Measurements from ENCODE around the gene ACBD4. TPM values are rescaled to one million over a fixed set of nuclear protein-coding genes. Genes with fewer than 3 reads are reported as not detected.
A peak's percentile ranks its signal among the peaks of the same experiment; 100 is the strongest.
"Not testable (repeated sequence)": the region's sequence is repeated elsewhere in the genome, so short reads cannot be mapped to it uniquely, and the experiment has no call there.

The ACBD4 gene
- total RNA-seq, 2 donors from 2014 or later = 17.9 to 20.1 TPM

DNA sequence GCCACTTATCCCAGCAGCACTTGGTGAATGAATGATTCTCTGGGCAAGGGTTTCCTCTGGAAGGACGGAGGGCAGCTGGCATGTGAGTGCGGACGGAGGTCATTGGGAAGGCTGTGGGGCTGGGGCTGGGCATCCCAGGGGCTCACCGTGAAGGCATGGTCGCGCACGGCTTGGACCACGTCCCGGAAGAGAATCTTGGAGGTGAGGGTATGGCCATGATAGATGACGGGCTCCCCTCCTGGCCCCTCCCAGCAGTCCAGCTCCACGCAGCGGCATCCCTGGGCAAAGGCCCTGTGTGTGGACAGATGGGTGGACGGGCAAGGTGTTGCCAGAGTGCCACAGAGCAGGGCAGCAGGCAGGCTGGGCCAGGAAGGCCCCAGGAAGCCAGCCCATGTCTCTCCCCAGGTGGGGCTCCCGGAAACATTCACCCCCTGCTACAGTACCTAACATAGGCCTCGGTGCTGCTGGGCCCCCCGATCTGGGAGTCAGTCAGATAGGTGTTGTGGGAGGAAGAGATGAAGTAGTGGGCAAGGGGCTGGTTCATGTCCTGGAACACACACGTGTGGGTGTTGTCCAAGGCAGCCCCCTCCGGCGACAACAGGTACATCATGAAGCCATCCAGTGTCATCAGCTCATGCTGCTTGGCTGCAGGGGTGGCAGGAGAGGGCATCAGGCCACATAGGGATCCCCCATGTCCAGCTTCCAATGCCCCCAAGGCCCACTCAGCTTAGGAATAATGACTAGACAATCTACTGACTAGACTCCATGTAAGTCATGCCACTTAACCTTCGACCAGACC, 17.4 kb upstream of the ACBD4 start:
- Mint-ChIP-seq H3K4me1 (ENCODE audit: low read depth) (no peaks in the 10 kb centered on the region), H3K27me3 (ENCODE audit: low read depth) (peaks cover 5% of the 10 kb centered on the region), H3K36me3 (ENCODE audit: insufficient read depth in 2 of 2) (no peaks in the 10 kb centered on the region), H3K9me3 (no peaks in the 10 kb centered on the region), H3K27ac (no peak overlapping the region), H3K4me3 (no peak overlapping the region)
- DNase-seq (no peak), ATAC-seq (replicated peaks in 1 of 2) (no peak)

DNA sequence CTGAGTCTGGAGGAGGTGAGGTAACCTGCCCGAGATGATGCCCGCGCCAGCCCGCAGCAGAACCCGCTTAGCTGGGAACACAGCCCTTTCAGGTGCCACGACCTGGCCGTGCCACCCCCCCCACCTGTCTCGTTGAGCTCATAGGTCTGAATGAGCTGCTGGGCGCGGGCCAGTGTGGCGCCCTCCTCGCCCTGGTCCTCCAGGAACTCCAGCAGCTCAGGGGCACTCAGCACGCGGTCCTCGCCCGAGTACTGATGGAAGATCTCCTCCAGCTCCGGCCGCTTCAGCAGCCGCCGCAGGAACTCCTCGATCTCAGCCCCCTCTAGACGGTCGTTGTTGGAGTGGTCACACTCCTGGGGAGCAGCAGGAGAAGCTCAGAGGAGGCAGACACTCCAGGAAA, 16.8 kb upstream of the ACBD4 start:
- DNase-seq (no peak), ATAC-seq (replicated peaks in 1 of 2) (no peak)
- Mint-ChIP-seq H3K4me1 (ENCODE audit: low read depth) (no peaks in the 10 kb centered on the region), H3K9me3 (no peaks in the 10 kb centered on the region), H3K4me3 (no peak overlapping the region), H3K27ac (no peak overlapping the region), H3K27me3 (ENCODE audit: low read depth) (peaks cover 5% of the 10 kb centered on the region), H3K36me3 (ENCODE audit: insufficient read depth in 2 of 2) (no peaks in the 10 kb centered on the region)

DNA sequence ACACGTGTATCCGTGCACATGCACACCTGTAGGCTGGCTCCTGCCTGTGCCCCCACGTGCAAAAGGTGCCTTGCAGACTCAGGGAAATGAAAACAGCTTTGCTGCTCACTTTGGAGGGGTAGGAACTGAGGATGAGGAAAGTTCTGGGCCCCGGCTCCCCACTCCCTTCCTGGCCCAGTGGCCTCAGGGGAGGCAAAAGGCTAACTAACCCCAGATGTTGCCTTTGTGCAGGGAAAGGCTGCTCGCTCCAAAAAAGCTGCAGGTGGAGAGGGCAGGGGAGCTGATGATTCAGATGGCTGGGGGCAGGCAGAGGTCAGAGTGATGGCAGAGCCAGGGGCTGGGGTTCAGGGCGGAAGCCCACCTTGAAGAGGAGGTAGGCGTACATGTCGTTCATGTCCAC, 15.5 kb upstream of the ACBD4 start:
- Mint-ChIP-seq H3K36me3 (ENCODE audit: insufficient read depth in 2 of 2) (no peaks in the 10 kb centered on the region), H3K27ac (no peak overlapping the region), H3K27me3 (ENCODE audit: low read depth) (peaks cover 5% of the 10 kb centered on the region), H3K4me3 (no peak overlapping the region), H3K9me3 (no peaks in the 10 kb centered on the region), H3K4me1 (ENCODE audit: low read depth) (no peaks in the 10 kb centered on the region)
- no peak for DNase-seq
- no peak for ATAC-seq (replicated peaks in 1 of 2)

DNA sequence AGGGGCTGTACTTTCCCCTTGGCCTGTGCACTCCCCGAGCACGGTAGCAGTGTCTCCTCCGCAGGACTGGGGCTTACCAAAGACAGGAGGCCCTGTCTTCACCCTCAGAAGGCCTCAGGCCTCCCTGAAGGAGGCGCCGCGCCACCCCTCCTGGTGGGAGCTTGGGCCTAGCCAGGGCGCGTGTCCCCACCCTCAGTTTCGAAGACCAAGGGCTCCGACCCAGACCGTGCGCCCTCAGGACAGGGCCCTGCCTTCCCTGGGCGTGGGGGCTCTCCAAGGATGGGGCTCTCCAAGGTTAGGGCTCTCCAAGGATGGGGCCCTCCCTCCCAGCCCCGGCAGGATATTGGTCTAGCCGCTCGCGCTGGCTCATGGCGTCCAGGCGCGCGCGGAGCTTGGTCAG, 14.9 kb upstream of the ACBD4 start:
- H3K9me3 Mint-ChIP-seq = no peaks in the 10 kb centered on the region
- H3K27ac Mint-ChIP-seq = no peak overlapping the region
- peaks cover 5% of the 10 kb centered on the region for H3K27me3 Mint-ChIP-seq (ENCODE audit: low read depth)
- H3K4me1 Mint-ChIP-seq (ENCODE audit: low read depth) = no peaks in the 10 kb centered on the region
- no peak overlapping the region for H3K4me3 Mint-ChIP-seq
- ATAC-seq (replicated peaks in 1 of 2) (no peak), DNase-seq (no peak)
- no peaks in the 10 kb centered on the region for H3K36me3 Mint-ChIP-seq (ENCODE audit: insufficient read depth in 2 of 2)

DNA sequence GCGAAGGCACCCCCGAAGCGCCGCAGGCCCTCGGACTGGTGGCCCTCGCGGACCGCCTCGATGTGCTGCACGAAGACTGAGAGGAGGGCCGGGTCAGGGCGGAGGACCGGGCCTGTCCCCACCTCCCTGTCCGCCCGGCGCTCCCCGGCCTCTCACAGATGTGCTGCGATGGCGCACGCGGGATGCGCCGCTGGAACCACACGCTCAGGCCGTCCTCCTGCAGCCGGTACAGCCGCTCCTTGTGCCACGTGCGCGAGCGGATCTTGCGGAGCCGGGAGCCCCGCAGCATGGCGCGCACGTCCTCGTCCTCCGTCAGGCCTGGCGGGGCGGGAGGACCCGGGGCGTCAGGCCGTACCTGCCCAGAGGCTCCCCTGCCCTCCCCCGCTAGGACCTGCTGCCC, 14.4 kb upstream of the ACBD4 start:
- Mint-ChIP-seq H3K4me3 (no peak overlapping the region), H3K9me3 (no peaks in the 10 kb centered on the region), H3K36me3 (ENCODE audit: insufficient read depth in 2 of 2) (no peaks in the 10 kb centered on the region), H3K27ac (no peak overlapping the region), H3K4me1 (ENCODE audit: low read depth) (no peaks in the 10 kb centered on the region), H3K27me3 (ENCODE audit: low read depth) (no peaks in the 10 kb centered on the region)
- no peak for DNase-seq
- ATAC-seq (replicated peaks in 1 of 2) = no peak

DNA sequence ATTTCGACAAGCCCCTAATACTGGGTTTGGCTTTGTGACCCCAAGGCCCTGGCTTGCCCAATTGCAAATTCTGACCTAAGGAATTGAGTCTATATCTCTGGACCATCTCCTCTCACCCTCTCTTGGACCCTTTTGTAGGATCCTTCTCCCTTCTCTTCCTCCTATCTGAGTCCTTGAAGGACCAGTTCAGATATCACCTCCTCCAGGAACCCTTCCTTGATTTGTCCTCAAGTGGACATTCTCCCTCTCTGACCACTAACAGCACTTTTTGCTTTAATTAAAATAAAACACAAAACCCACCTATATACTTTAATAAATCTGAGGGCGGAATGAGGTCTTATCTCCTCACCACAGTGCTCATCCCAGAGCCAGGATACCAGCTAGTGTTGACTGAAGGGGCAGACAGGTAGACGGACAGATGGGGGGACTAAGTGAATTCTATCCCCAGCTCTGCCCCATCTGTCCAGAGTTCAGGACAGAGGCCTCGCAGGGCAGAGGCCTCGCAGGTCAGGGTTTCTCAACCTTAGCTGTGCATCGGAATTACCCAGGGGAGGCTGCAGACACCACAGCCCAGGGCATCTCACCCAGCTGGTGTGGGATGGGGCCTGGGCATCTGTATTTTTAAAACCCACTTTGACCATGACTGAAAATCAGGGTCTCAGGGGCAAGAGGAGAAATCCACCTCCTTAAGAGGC, 12.3 kb upstream of the ACBD4 start:
- Mint-ChIP-seq H3K27ac (no peak overlapping the region), H3K4me3 (no peak overlapping the region), H3K36me3 (ENCODE audit: insufficient read depth in 2 of 2) (no peaks in the 10 kb centered on the region), H3K4me1 (ENCODE audit: low read depth) (no peaks in the 10 kb centered on the region), H3K9me3 (no peaks in the 10 kb centered on the region), H3K27me3 (ENCODE audit: low read depth) (no peaks in the 10 kb centered on the region)
- ATAC-seq (replicated peaks in 1 of 2) (no peak), DNase-seq (no peak)

DNA sequence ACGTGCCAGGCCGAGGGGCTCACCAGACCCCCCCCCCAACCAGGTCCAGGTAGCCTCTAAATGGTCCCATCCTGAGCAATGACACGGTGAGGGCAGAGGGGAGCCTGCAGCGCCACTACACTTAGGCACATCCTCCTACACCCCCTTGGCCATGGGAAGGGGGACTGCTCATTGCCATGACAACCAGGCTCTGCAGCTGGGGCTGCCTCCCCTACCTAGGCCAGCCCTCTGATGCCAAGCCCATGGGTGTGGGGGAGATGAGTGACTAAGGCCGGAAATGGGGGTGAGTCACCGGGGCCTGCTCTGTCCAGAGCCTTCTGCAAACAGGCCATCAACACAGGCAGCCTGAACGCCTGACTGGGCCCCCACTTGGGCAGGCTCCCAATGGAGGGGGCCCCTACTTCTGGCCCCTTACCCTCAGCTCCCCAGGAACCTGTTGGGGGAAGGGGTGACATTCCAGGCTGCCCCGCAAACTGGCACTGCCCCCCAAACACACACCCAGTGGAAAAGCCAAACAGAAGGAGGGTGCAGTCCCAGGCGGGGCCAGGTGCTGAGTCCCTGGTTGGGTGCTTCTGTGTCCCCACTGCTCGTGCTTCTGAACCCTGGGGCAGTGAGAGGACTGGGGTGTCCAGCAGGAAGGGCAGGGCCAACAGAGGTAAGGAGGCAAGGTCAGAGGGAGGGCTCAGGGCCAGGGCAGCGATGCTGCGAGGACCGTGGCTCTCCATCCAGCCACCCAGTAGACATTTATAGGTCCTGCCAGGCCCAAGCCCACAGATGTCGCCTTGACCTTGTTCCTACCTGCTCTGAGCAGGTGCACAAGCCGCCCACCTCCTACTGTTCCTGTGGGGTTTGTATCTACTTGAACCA, 11.3 kb upstream of the ACBD4 start:
- Mint-ChIP-seq H3K27me3 (ENCODE audit: low read depth) (no peaks in the 10 kb centered on the region), H3K36me3 (ENCODE audit: insufficient read depth in 2 of 2) (no peaks in the 10 kb centered on the region), H3K27ac (no peak overlapping the region)

DNA sequence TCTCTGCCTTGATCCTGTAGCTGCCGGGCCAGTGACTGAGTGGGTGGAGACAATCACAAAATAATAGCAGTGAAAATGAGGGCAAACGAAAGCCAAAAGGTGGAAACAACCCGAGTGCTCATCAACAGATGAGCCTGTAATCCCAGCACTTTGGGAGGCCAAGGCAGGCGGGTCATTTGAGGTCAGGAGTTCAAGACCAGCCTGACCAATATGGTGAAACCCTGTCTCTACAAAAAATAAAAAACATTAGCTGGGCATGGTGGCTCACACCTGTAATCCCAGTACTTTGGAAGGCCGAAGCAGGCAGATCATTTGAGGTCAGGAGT, 10.7 kb upstream of the ACBD4 start:
- H3K4me1 Mint-ChIP-seq (ENCODE audit: low read depth); H3K9me3 Mint-ChIP-seq; H3K27ac Mint-ChIP-seq; H3K27me3 Mint-ChIP-seq (ENCODE audit: low read depth); DNase-seq; H3K4me3 Mint-ChIP-seq; ATAC-seq (replicated peaks in 1 of 2); H3K36me3 Mint-ChIP-seq (ENCODE audit: insufficient read depth in 2 of 2): not testable (repeated sequence)

More for the DNA sequence above, 11.3 kb upstream of the ACBD4 start:
- Mint-ChIP-seq H3K4me1 (ENCODE audit: low read depth) (no peaks in the 10 kb centered on the region), H3K4me3 (no peak overlapping the region), H3K9me3 (no peaks in the 10 kb centered on the region)
- ATAC-seq (replicated peaks in 1 of 2) = peak; percentile 83 to 90
- peak; percentile 36 to 51 for DNase-seq

DNA sequence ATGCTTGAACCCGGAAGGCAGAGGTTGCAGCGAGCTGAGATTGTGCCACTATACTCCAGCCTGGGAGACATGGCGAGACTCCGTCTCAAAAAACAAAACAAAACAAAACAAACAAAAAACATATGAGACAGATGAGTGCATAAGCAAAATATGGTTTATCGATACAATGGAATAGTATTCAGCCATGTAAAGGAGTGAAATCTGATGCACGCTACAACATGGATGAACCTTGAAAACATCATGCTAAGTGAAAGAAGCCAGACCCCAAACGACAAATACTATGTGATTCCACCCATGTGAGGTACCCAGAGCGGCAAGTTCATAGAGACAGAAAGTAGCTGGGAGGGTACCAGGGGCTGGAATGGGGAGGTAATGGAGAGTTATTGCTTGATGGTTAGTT, 10.0 kb upstream of the ACBD4 start:
- Mint-ChIP-seq H3K4me1 (ENCODE audit: low read depth) (no peaks in the 10 kb centered on the region), H3K9me3 (no peaks in the 10 kb centered on the region), H3K36me3 (ENCODE audit: insufficient read depth in 2 of 2) (no peaks in the 10 kb centered on the region), H3K4me3 (no peak overlapping the region), H3K27me3 (ENCODE audit: low read depth) (no peaks in the 10 kb centered on the region), H3K27ac (no peak overlapping the region)
- DNase-seq (no peak), ATAC-seq (replicated peaks in 1 of 2) (no peak)

DNA sequence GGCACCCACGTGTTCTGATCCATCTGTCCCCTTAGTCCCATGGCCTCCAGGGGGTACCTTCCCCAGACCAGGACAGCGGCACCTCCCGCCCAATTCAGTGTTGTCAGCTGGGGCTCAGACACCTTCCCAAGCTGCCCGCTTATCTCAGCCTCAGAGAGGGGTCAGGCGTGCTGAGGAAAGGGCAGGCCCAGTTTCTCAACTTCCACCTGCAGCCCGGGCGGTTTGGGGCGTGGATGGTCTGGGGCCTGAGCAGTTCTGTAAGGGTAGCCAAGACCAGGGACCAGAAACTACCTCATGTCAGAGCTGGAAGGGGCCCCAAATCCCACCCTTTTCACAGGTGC, 8.3 kb upstream of the ACBD4 start:
- Mint-ChIP-seq H3K36me3 (ENCODE audit: insufficient read depth in 2 of 2) (no peaks in the 10 kb centered on the region), H3K27ac (no peak overlapping the region), H3K9me3 (no peaks in the 10 kb centered on the region), H3K4me1 (ENCODE audit: low read depth) (no peaks in the 10 kb centered on the region), H3K4me3 (no peak overlapping the region), H3K27me3 (ENCODE audit: low read depth) (peaks cover 8% of the 10 kb centered on the region)
- no peak for DNase-seq
- no peak for ATAC-seq (replicated peaks in 1 of 2)

DNA sequence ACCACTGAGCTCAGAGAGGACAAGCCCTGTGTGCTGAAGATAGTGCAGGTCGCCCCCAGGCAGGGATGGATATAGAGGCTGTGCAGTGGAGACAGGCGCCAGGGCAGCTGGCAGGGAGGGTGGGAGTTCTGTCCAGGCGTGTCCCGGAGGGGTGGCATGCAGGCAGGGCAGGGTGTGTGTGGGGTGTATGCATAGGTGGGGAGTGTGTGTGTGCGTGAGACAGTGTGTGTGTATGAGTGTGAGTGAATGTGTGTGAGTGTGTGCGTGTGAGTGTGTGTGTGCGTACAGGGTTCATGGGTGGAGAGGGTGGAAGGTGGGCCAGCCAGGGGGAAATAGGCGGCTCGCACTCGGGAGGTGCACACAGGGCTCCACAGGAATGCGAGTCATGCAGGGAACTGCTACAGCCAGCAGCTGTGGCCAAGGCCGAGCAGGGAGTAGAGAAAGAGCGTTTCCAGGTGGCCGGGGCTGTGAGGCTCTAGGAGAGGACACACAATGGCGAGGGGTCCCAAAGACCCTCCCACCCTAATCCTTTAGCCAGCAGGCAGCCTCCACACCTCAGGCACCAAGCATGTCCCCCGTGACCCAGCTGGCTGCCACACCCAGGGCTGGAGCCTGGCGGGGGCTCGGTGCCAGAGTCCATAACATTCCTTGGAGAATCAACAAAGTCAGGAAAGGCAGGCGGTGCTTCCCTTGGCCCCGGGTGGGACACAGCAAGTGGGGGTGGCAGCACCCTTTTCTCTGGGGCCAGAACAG, 7.8 kb upstream of the ACBD4 start:
- no peak for DNase-seq
- ATAC-seq (replicated peaks in 1 of 2) = no peak
- Mint-ChIP-seq H3K4me1 (ENCODE audit: low read depth) (no peaks in the 10 kb centered on the region), H3K4me3 (no peak overlapping the region), H3K27ac (no peak overlapping the region), H3K9me3 (no peaks in the 10 kb centered on the region), H3K36me3 (ENCODE audit: insufficient read depth in 2 of 2) (no peaks in the 10 kb centered on the region), H3K27me3 (ENCODE audit: low read depth) (peaks cover 8% of the 10 kb centered on the region)

DNA sequence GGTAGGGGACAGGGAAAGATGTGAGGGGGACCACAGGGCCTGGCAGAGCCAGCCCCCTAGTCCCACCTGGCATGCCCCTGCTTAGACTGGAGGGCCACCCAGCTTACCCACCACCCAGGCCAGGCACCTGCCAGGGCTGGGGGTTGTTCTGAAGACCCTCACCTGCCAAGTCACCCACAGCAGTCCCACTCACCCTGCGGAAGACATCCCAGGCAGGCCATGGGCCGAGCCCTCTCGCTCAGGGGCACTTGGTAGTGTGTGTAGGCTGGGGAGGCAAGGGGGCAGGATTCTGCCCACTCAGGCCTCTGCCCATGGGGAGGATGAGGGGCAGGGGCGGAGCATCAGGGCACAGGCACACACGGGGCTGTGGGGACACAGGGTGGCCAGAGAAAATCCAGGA, 7.2 kb upstream of the ACBD4 start:
- no peak for DNase-seq
- H3K4me1 Mint-ChIP-seq (ENCODE audit: low read depth) = no peaks in the 10 kb centered on the region
- no peak overlapping the region for H3K4me3 Mint-ChIP-seq
- H3K36me3 Mint-ChIP-seq (ENCODE audit: insufficient read depth in 2 of 2) = no peaks in the 10 kb centered on the region
- no peak overlapping the region for H3K27ac Mint-ChIP-seq
- H3K27me3 Mint-ChIP-seq (ENCODE audit: low read depth) = peaks cover 8% of the 10 kb centered on the region
- ATAC-seq (replicated peaks in 1 of 2) = no peak
- no peaks in the 10 kb centered on the region for H3K9me3 Mint-ChIP-seq

DNA sequence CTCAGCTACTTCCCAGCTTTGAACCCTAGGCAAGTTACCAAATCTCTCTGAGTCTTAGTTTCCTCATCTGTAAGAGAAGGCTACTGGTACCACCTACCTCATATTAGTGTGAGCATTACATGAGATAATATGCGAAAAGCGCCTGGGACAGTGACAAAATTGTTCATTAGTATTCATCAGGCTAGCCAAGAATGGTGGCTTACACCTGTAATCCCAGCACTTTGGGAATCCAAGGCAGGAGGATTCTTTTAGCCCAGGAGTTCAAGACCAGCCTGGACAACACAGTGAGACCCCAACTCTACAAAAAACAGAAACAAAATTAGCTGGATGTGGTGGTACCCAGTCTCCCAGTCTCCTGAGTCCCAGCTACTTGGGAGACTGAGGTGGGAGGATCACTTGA, 6.5 kb upstream of the ACBD4 start:
- Mint-ChIP-seq H3K9me3 (no peaks in the 10 kb centered on the region), H3K27me3 (ENCODE audit: low read depth) (peaks cover 8% of the 10 kb centered on the region), H3K4me1 (ENCODE audit: low read depth) (peaks cover 6% of the 10 kb centered on the region), H3K36me3 (ENCODE audit: insufficient read depth in 2 of 2) (no peaks in the 10 kb centered on the region), H3K27ac (no peak overlapping the region), H3K4me3 (no peak overlapping the region)
- ATAC-seq (replicated peaks in 1 of 2) (no peak), DNase-seq (no peak)
